Neutrophil (primary cell): Measurements from ENCODE around the gene MINDY1.

Experiments
- H3K27ac ChIP-seq: fragments of 200-600 bp; sonication (generic); 2 replicates; pipeline ENCODE4 v1.5.1; 2016; ENCODE audit warnings: mild to moderate bottlenecking, moderate library complexity
- H3K27me3 ChIP-seq: fragments of 200-600 bp; sonication (generic); 2 replicates; pipeline ENCODE4 v1.6.0; 2016; ENCODE audit warnings: mild to moderate bottlenecking
- H3K36me3 ChIP-seq: fragments of 200-600 bp; sonication (generic); 2 replicates; pipeline ENCODE4 v1.5.1; 2017
- H3K4me1 ChIP-seq, 2 experiments: fragments of 200-600 bp in 1 of 2; sonication (generic) in 1 of 2; 1 replicate in 1 of 2; 2 replicates in 1 of 2; pipeline versions ENCODE4 v1.5.1 to v1.6.1; 2013 to 2016; ENCODE audit warnings: low read depth in 1 of 2, low read length in 1 of 2, mild to moderate bottlenecking in 1 of 2, moderate library complexity in 1 of 2; ENCODE audit not compliant: control insufficient read depth in 1 of 2, insufficient read depth in 1 of 2
- H3K4me3 ChIP-seq, 2 experiments: fragments of 200-600 bp in 1 of 2; sonication (generic) in 1 of 2; 1 replicate in 1 of 2; 2 replicates in 1 of 2; pipeline ENCODE4 v1.5.1; 2013 to 2016; ENCODE audit warnings: low read depth in 1 of 2, low read length in 1 of 2, mild to moderate bottlenecking in 1 of 2, moderate library complexity in 1 of 2
- H3K9me3 ChIP-seq: fragments of 200-600 bp; sonication (generic); 2 replicates; pipeline ENCODE4 v1.5.1; 2016
- CTCF ChIP-seq: fragments of 200-600 bp; sonication (generic); IDR thresholded peaks from 2 replicates; pipeline ENCODE4 v1.5.1; 2016; ENCODE audit warnings: antibody characterized with exemption

The MINDY1 gene

GRCh38 chr1:150954708-150955107, 52.0 kb downstream of the MINDY1 start:
- no peaks in the 10 kb centered on the region for H3K27me3 ChIP-seq
- H3K36me3 ChIP-seq = peaks cover 89% of the 10 kb centered on the region
- H3K4me3 ChIP-seq = no peak overlapping the region
- H3K9me3 ChIP-seq = no peaks in the 10 kb centered on the region
- no peak for TF ChIP-seq CTCF
- H3K27ac ChIP-seq = no peak overlapping the region
- no peaks in the 10 kb centered on the region for H3K4me1 ChIP-seq
